GM12872 (cell line): Measurements from ENCODE around the gene UNC5C.

Experiments
- TF ChIP-seq, protein P1 (sequence below): IDR thresholded peaks from 3 replicates; pipeline ENCODE4 v1.5.1; 2011; ENCODE audit warnings: low read depth, mild to moderate bottlenecking, low read length, moderate library complexity; ENCODE audit not compliant: insufficient read depth

Gene UNC5C

DNA sequence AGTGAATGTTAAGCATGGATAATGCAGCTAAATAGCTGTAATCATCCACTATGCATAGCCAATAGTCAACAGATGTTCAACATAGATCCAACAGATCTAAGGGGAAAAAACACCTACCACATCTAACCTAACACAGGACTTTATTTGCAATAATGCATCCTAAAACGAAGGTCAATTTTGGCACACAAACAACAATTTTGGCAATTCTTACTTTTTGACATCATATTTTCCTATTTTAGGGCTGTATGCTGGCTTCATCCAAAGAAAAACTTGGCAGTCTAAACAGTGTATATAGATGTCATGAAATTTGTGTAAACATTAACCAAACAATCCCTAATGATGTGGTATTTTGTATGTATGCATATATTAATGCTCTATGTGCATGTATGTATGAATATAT is 33.2 kb downstream of the UNC5C start:
- TF ChIP-seq, protein P1, sequence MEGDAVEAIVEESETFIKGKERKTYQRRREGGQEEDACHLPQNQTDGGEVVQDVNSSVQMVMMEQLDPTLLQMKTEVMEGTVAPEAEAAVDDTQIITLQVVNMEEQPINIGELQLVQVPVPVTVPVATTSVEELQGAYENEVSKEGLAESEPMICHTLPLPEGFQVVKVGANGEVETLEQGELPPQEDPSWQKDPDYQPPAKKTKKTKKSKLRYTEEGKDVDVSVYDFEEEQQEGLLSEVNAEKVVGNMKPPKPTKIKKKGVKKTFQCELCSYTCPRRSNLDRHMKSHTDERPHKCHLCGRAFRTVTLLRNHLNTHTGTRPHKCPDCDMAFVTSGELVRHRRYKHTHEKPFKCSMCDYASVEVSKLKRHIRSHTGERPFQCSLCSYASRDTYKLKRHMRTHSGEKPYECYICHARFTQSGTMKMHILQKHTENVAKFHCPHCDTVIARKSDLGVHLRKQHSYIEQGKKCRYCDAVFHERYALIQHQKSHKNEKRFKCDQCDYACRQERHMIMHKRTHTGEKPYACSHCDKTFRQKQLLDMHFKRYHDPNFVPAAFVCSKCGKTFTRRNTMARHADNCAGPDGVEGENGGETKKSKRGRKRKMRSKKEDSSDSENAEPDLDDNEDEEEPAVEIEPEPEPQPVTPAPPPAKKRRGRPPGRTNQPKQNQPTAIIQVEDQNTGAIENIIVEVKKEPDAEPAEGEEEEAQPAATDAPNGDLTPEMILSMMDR: no peak

DNA sequence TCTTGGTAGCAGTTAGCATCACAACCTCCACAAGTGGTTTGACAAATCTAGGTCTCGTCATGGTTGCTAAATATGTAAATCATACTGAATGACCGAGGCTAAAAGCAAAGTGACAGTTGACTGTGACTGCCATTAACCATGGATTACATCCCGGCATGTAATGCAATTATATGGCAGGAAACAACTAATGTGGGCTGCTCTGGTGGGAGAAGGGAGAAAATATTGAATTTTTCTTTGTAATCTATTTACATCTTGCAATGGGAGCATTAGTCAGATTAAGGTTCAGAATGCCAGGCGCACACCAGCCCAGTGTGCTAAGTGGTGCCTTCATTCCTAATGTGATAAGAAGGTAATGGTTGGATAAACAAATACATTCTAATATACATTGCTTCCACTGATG is 35.8 kb downstream of the UNC5C start:
- TF ChIP-seq, protein P1: no peak

DNA sequence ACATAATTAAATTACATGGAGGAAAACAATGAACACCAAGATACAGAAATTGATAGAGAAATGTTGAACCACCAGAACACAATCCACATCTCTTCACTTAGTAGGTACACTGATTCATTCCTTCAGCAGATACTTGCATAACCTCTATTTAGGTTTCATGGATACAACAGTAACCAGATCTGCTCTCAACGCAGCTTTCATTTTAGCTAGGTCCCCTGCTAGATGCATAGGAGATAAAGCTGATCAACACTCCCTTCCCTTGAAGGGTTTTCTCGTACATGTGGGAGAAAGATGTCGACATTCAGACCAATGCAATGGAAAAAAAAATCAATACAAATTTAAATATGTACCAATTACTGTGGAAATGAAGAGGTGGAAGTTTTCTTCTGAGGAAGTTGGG is 37.3 kb downstream of the UNC5C start:
- TF ChIP-seq, protein P1: no peak

DNA sequence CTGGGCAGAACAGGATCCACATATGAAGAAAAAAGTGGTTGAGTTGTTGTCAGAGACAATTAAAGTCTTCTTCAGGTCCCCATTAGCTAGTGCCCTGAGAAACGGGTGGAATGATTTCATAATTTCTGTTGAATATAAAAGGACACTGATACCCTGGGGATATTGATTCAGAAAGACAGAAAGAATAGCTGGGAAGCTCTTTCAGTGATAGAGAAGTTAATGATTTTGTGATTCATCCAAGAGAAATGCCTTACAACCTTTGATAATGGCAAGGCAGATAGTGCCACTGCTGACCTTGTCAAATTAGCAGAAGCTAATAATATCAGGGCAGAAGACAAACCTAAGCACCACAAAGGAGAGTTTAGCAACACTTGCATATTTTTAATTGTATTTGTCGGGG is 37.9 kb downstream of the UNC5C start:
- TF ChIP-seq, protein P1: no peak

DNA sequence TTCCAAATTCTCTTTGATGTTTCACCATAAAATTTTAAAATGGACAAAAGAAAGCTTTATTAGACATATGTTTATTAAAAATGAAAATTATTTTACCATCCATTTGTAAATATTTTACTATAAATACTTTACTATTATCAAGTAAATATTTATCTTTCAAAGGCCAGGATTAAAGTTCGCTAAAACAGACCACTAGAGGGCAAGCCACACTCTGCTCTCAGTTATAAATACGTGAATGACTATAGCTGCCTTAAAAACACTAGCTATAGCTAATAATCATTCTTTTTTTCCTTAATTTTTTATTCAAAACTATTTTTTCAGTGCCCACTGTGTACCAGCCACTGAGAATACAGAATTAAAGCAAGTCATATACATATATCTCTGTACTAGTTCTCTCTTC is 38.6 kb downstream of the UNC5C start:
- TF ChIP-seq, protein P1: peak; percentile 27; the same call in 2 of the 3 replicates

DNA sequence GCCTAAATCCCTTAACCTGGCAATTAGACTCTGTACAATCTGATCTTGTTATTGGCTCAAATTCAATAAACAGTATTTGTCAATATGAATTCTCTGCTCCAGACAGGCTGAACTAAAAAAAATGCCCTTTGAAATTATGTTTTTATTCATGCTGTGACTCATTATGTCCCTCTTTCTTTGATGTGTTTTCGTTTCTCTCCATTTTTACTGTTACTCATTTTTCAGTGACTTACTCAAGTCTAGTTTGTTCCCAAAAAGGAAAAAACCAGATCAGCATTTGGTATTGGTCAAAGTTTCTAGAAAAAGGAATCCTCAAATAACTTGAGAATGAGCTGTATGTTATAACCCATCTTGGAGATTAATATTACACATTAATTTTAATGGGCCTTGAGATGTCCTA is 40.4 kb downstream of the UNC5C start:
- TF ChIP-seq, protein P1: no peak

DNA sequence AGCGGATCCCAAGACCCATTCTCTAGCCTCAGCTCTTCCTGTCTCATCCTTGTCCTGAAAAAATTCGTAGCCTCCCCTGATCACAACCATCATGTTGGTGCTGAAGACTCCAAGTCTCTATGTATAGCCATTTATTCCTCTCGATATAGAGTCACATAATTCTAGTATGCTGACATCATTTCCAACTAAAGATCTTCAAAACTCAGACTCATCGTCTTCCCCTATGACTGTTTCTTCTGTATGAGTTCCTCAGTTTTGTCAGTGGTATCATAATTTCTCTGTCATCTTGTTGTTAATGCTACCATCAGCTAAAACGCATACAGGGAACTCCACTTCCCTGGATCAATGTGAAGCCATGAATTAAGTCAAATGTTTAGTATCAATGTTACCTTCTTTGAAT is 41.2 kb downstream of the UNC5C start:
- TF ChIP-seq, protein P1: no peak

DNA sequence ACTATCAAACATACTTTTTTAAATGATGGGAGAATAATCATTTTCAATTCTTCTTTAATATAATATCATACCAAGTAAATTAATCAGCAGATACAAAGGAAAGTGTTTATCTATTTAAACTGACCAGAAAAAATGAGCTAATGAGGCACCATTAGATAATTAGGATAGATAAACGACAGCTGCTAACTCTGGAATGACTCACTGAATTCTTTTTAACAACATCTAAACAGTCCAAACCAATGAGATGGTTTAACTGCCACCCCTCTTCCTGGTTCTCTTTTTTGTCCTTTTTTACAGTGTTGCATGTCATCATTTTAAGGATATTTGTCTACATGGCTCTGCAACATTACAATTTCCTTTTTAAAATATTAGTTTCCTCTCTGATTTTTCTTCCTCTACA is 41.6 kb downstream of the UNC5C start:
- TF ChIP-seq, protein P1: no peak
